Kidney capillary endothelial cell (primary cell): Measurements from ENCODE around the gene SLC9A9.

Experiments used
- DNase-seq: peaks from one replicate; pipeline ENCODE4 v3.0.0-alpha.2; 2018; ENCODE audit warnings: low spot score

Gene SLC9A9

GRCh38 chr3:143243686-143244085 lies 604.6 kb downstream of the SLC9A9 start:
- no peak for DNase-seq

GRCh38 chr3:143242691-143243090 lies 605.6 kb downstream of the SLC9A9 start:
- no peak for DNase-seq

- no peak for DNase-seq
These were observed 606.2 kb downstream of the SLC9A9 start for GRCh38 chr3:143242101-143242500.

GRCh38 chr3:143241481-143241951 lies 606.8 kb downstream of the SLC9A9 start:
- DNase-seq: no peak

GRCh38 chr3:143240886-143241285 lies 607.4 kb downstream of the SLC9A9 start:
- peak; percentile 41 for DNase-seq

GRCh38 chr3:143239031-143239430 lies 609.2 kb downstream of the SLC9A9 start:
- DNase-seq: no peak

- no peak for DNase-seq
These were observed 611.1 kb downstream of the SLC9A9 start for GRCh38 chr3:143237077-143237627.

- no peak for DNase-seq
These were observed 611.9 kb downstream of the SLC9A9 start for GRCh38 chr3:143236226-143236964.

GRCh38 chr3:143235614-143236204 lies 612.6 kb downstream of the SLC9A9 start:
- no peak for DNase-seq

GRCh38 chr3:143234526-143234925 lies 613.7 kb downstream of the SLC9A9 start:
- DNase-seq: no peak

- no peak for DNase-seq
These were observed 615.3 kb downstream of the SLC9A9 start for GRCh38 chr3:143232981-143233380.

- no peak for DNase-seq
These were observed 619.9 kb downstream of the SLC9A9 start for GRCh38 chr3:143228405-143228804.

GRCh38 chr3:143226678-143227291 lies 621.5 kb downstream of the SLC9A9 start:
- DNase-seq: no peak

- no peak for DNase-seq
These were observed 623.6 kb downstream of the SLC9A9 start for GRCh38 chr3:143224716-143225115.

- DNase-seq: no peak
These were observed 625.3 kb downstream of the SLC9A9 start for GRCh38 chr3:143222981-143223380.

- no peak for DNase-seq
These were observed 625.8 kb downstream of the SLC9A9 start for GRCh38 chr3:143222505-143222904.

- no peak for DNase-seq
These were observed 626.8 kb downstream of the SLC9A9 start for GRCh38 chr3:143221446-143221845.

- no peak for DNase-seq
These were observed 627.5 kb downstream of the SLC9A9 start for GRCh38 chr3:143220741-143221140.

GRCh38 chr3:143218166-143218835 lies 630.0 kb downstream of the SLC9A9 start:
- DNase-seq: no peak

- no peak for DNase-seq
These were observed 631.0 kb downstream of the SLC9A9 start for GRCh38 chr3:143217283-143217682.

- DNase-seq: no peak
These were observed 631.5 kb downstream of the SLC9A9 start for GRCh38 chr3:143216709-143217182.
